ENCODE measurements around the gene PLEK2. TPM values are rescaled to one million over a fixed set of nuclear protein-coding genes. Genes with fewer than 3 reads are reported as not detected.
A peak's percentile ranks its signal among the peaks of the same experiment; 100 is the strongest.

Gene PLEK2
- total RNA-seq, 1 experiment from 2014 or later = 9.1 TPM

GRCh38 chr14:67420102-67420739 lies 8.3 kb upstream of the PLEK2 start:
- no peaks in the 10 kb centered on the region for H3K4me1 ChIP-seq (ENCODE audit: control insufficient read depth, insufficient read depth, low read length)
- TF ChIP-seq CTCF (IDR thresholded peaks at IDR 0.05) = peak; percentile 77
- no peak for TF ChIP-seq TCF7L2 (IDR thresholded peaks at IDR 0.05; ENCODE audit: low read depth, low read length)
- no TSS peak for BruUV-seq (replicated peaks)
- H3K36me3 ChIP-seq (ENCODE audit: control insufficient read depth, insufficient read depth, low read length) = no peaks in the 10 kb centered on the region
- intact Hi-C loops (cut with micrococcal nuclease; ENCODE audit: unreplicated experiment) (loop anchor here (10.0 kb wide), 1 partner anchor 95 kb away; no protein-coding TSS in a partner anchor), in situ Hi-C loops (cut with HindIII; ENCODE audit: low pct_unique_long_range_greater_than_20kb, low sequenced_read_pairs) (no loop called here)
- DNase-seq (ENCODE audit: low read depth, low spot score) (no peak), ATAC-seq (peak; percentile 60; the same call in 1 of the 2 replicates)
- H3K4me3 ChIP-seq (ENCODE audit: low read depth in 2 of 2, low read length in 2 of 2) = no peak overlapping the region
- ChIA-PET POLR2A (no interaction called here), CTCF (no interaction called here)
- no peaks in the 10 kb centered on the region for H3K9me3 ChIP-seq (ENCODE audit: control insufficient read depth, insufficient read depth, low read depth, low read length)
- H3K27ac ChIP-seq (ENCODE audit: low read length) = no peak overlapping the region
- no peaks in the 10 kb centered on the region for H3K27me3 ChIP-seq (ENCODE audit: control insufficient read depth, insufficient read depth, low read length)

GRCh38 chr14:67418401-67419191 lies 6.6 kb upstream of the PLEK2 start:
- H3K9me3 ChIP-seq (ENCODE audit: control insufficient read depth, insufficient read depth, low read depth, low read length) = no peaks in the 10 kb centered on the region
- DNase-seq (ENCODE audit: low read depth, low spot score) (no peak), ATAC-seq (no peak)
- ChIA-PET CTCF (interaction anchor here (0.6 kb wide), 2 partner anchors 194 to 207 kb away, joined by 3 to 4 read pairs; no protein-coding TSS in a partner anchor), POLR2A (no interaction called here)
- in situ Hi-C loops (cut with HindIII; ENCODE audit: low pct_unique_long_range_greater_than_20kb, low sequenced_read_pairs) = no loop called here
- no peaks in the 10 kb centered on the region for H3K4me1 ChIP-seq (ENCODE audit: control insufficient read depth, insufficient read depth, low read length)
- H3K36me3 ChIP-seq (ENCODE audit: control insufficient read depth, insufficient read depth, low read length) = no peaks in the 10 kb centered on the region
- no TSS peak for BruUV-seq (replicated peaks)
- no peak overlapping the region for H3K27ac ChIP-seq (ENCODE audit: low read length)
- TF ChIP-seq CTCF (IDR thresholded peaks at IDR 0.05) (no peak), POLR2AphosphoS5 (IDR thresholded peaks at IDR 0.05; ENCODE audit: low read depth, low read length) (no peak), SIN3A (IDR thresholded peaks at IDR 0.05; ENCODE audit: borderline replicate concordance, insufficient read depth, low read depth, low read length) (no peak), REST (IDR thresholded peaks at IDR 0.05; ENCODE audit: insufficient read depth in 1 of 2, low read depth in 2 of 2, low read length in 1 of 2) (no peak), TCF7L2 (IDR thresholded peaks at IDR 0.05; ENCODE audit: low read depth, low read length) (no peak)
- intact Hi-C loops (cut with micrococcal nuclease; ENCODE audit: unreplicated experiment) = no loop called here
- no peaks in the 10 kb centered on the region for H3K27me3 ChIP-seq (ENCODE audit: control insufficient read depth, insufficient read depth, low read length)
- H3K4me3 ChIP-seq (ENCODE audit: low read depth in 2 of 2, low read length in 2 of 2) = no peak overlapping the region

All from Panc1 (cell line).